Central memory CD4-positive, alpha-beta T cell (primary cell): Measurements from ENCODE around the gene C2orf68.
A peak's percentile ranks its signal among the peaks of the same experiment; 100 is the strongest.
"Not testable (repeated sequence)": the region's sequence is repeated elsewhere in the genome, so short reads cannot be mapped to it uniquely, and the experiment has no call there.

Experiments
- DNase-seq: peaks from one replicate; pipeline ENCODE4 v3.0.0; 2022
- total RNA-seq, 3 experiments: gene quantifications; one replicate each; lab custom pipeline; 2026; lab: John Stamatoyannopoulos, UW

C2orf68 gene, protein sequence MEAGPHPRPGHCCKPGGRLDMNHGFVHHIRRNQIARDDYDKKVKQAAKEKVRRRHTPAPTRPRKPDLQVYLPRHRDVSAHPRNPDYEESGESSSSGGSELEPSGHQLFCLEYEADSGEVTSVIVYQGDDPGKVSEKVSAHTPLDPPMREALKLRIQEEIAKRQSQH
- total RNA-seq: 21.1 to 93.0 (median 57.5) reads per million in 3 experiments

DNA sequence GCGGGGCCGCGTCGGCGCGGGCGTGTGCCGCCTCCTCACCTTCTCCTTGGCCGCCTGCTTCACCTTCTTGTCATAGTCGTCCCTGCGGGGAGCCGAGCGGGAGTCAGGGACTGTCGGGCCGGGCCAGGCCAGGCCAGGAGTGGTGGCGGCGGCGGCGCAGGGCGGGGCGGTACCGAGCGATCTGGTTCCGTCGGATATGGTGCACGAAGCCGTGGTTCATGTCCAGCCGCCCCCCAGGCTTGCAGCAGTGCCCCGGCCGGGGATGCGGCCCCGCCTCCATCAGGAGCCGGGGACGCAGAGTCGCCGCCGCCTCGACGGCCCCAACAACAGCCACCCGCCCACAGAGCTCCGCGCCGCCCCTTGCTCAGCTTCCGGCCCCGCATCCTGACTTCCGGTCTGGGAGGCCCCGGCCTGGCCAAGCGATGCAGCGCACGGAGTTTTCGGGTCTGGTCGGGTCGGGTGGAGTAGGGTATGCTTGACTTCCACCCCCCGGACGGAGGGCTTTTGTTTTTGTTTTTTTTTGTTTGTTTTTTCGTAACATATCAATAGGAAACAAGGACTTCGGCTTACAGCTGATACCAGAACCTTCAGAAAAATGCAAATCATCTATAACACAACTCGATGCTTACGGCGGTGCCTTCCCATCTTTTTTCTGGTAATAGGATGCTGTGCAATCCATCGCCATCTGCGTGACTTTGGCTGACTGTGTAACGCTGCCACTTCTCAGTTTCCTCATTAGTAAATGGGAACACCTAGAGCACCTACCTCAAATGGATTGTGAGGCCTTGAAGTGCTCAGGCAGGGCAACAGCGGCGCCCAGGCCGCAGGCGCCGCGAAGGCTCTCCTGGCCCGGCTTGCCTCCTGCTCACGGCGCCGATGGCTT, at the start of gene C2orf68:
Gene C2orf68 (minus strand): TSS at position 362 of the 883 bp plus-strand sequence. CDS start 82 bp downstream, at position 280.
- peak; percentile 79 for DNase-seq

DNA sequence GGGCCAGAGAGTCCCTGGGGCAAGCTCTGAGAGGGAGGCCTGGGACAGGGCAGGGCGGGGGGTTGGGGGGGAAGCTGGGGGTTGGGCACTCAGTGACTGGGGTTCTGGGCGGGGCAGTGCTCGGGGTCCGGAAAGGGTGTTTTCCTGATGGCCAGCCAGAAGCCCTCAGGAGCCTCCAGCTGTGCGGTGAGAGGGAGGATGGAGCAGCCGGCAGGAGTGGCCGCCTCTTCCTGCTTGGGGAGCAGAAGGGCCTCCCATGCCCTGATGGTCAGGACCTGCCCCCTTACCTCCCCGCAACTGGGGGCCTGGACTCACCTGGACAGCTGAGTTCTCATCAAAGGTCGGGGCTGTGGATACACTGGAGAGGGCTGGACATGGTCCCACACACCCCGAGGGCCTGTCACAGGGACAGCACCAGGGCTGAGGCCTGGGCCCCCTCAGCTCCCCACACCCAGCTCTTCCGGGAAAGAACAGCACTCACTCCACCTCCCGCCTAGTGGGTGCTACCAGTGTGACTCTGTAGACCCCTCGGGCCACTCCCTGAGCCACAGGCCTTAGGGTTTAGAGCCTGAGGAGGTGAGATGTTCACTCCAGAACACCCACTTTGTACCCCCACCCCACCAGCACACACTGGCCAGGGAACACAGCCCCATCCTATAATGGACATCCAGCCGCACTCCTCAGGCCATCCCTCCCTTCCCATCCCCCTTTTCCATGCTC, 49.4 kb upstream of the C2orf68 start:
- DNase-seq: no peak

DNA sequence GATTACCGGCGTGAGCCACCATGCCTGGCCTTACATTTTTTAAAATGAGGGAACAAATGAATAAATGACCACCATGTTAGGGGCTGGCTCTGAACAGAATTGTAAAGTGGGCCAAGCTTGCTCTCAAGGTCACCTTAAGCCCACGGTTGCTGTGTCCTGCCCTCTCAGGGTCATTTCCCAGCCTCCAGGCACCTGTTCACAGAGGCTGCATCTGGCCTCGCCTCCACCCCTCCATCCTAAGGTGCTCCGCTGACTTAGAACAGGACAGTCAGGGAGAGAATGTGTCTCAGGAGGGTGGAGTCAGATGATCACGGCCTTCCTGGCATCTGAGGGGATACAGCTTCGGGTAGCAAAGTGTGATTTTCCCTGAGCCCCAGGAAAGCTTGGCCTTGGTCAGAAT, 48.9 kb upstream of the C2orf68 start:
- DNase-seq: no peak

DNA sequence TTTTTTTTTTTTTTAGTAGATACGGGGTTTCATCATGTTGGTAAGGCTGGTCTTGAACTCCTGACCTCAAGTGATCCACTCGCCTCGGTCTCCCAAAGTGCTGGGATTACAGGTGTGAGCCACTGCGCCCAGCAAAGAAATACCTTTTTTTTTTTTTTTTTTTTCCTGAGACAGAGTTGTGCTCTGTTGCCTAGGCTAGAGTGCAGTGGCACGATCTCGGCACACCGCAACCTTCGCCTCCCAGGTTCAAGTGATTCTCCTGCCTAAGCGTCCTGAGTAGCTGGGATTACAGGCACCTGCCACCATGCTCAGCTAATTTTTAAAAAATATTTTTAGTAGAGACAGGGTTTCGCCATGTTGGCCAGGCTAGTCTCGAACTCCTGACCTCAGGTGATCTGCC, 48.4 kb upstream of the C2orf68 start:
- DNase-seq: not testable (repeated sequence)

DNA sequence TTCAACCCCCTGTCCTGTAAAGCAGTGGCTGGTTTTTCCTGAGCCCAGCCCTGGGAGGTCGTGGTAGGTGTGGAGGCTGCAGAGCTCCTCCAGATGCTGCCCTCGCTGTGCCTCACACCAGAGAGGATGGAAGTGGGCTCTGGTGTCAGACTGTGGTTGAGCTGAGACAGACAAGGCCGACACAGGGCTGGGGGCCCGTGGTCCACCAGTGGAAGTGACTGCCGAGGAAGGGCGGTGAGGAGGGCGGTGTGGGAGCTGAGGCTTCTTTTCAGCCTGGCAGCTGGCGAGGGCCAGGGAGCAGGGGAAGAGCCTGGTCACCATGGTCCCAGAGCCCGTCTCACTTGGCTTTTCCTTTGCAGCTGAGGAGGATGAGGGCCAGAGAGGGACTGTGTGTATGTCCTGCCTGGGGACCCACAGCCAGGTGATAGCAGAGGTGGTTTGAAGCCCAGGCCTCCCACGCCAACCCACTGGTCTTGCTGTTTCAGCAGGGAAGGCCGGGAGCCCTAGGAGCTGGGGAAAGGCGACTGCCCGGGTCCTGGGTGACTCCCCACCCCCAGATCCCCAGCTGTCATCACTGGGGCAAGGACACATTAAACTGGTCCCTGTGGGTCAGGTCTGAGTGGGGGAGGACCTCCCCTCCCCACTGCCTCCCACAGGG, 47.6 kb upstream of the C2orf68 start:
- DNase-seq: no peak

DNA sequence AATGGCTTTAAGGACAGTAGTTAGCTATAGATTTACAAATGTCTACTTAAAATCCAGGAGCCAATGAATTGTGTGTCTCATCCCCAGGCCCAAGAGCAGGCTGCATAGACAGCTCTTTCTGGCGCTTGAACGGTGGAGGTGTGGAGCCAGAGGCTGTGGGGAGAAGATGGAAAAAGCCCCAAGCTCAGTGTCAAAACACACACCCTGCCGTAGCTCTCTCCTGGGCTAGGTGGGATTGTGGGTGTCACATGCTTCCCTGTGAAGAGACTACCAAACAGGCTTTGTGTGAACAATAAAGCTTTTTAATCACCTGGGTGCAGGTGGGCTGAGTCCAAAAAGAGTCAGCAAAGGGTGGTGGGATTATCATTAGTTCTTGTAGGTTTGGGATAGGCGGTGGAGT, 45.5 kb upstream of the C2orf68 start:
- DNase-seq: not testable (repeated sequence)

DNA sequence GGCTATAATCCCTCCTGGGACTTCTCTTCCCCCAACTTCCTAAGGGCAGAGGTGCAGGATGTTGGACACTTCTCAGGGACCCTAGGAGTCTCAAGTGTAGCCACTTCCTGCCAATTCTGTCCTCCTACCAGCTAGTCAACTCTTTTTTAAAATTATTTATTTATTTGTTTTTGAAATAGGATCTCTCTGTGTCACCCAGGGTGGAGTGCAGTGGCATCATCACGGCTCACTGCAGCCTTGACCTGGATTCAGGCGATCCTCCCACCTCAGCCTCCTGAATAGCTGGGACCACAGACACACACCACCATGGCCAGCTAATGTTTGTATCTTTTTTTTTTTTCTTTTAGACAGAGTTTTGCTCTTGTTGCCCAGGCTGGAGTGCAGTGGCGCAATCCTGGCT, 44.6 kb upstream of the C2orf68 start:
- no peak for DNase-seq

DNA sequence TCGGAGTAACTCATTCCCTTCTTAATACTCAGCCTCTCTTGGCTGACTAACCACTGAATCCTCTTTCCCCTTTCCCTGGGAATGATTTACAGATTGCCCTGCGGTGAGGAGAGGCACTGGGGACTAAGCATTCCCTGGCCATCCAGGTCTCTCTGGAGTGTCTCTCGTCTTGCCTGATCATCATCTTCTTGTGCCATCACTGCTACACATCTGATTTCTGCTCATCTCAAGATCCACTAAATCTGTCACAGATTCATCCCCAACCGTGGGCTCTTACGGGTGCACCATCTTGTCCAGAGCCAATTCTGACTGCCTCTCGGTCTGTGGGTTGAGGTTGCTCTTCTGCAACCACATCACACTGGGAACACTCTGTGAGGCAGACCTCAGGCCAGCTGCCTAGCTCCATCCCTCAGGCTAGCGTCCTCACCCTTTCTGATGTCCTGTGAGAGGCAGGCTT, 44.1 kb upstream of the C2orf68 start:
- no peak for DNase-seq

DNA sequence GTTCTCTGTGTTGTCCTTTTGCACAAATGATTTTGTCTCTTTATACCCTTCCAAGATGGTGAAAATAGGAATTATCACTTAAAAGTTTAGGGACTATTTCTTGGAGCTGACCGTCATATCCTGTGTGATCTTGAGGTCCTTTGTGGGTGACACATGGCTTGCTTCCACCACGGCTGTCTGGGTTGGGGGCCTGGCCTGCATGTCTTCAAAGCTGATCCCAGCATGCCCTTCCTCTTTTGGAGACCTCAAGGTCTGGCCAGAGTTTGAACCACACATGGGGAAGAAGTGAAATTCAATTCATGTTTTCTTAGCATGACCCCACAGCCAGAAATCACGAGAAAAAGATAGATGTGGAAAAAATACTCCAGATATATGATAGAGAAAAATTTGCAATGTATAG, 42.1 kb upstream of the C2orf68 start:
- no peak for DNase-seq

DNA sequence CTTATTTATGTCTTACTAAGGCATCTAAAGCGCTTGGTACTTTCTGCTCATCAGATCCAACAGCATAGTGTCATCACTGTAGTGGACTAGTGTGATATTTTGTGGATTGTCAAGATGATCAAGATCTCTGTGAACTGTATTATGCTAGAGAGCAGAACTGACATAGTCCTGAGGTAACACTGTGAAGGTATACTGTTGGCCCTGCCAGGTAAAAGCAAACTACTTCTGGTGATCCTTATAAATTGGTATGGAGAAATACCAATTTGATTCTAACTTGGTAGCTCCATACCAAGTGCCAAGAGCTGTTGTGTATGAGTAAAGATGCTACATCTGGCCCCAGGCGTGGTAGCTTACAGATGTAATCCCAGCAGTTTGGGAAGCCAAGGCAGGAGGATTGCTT, 40.2 kb upstream of the C2orf68 start:
- DNase-seq: no peak

DNA sequence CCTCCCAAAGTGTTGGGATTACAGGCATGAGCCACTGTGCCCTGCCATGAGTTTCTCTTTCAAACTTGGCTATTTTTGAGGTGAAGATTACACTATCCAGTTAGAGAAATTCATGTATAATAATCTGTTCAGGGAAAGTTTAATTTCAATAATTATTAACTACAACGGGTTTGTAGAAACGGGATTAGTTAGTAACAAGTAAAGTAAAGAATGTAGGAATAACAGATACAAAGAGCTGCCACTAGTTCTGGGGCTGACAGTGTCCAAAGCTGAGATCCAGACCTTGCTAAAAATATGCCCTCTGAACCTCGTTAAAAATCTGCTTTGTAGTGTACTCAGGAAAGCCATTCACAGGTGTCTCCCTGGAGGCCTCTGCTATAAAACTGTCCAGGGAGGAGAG, 39.2 kb upstream of the C2orf68 start:
- DNase-seq: no peak

DNA sequence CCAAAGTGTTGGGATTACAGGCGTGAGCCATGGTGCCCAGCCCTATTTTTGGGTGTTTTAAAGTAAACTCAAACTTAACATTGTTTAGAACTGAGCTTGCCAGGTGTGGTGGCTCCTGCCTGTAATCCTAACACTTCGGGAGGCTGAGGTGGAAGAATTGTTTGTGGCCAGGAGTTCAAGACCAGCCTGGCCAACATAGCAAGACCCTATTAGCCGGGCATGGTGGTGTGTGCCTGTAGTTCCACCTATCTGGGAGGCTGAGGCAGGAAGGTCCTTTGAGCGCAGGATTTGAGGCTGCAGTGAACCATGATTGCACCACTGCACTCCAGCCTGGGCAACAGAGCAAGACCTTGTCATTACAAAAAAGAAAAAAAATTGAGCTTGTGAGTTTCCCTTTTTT, 38.6 kb upstream of the C2orf68 start:
- DNase-seq: no peak

DNA sequence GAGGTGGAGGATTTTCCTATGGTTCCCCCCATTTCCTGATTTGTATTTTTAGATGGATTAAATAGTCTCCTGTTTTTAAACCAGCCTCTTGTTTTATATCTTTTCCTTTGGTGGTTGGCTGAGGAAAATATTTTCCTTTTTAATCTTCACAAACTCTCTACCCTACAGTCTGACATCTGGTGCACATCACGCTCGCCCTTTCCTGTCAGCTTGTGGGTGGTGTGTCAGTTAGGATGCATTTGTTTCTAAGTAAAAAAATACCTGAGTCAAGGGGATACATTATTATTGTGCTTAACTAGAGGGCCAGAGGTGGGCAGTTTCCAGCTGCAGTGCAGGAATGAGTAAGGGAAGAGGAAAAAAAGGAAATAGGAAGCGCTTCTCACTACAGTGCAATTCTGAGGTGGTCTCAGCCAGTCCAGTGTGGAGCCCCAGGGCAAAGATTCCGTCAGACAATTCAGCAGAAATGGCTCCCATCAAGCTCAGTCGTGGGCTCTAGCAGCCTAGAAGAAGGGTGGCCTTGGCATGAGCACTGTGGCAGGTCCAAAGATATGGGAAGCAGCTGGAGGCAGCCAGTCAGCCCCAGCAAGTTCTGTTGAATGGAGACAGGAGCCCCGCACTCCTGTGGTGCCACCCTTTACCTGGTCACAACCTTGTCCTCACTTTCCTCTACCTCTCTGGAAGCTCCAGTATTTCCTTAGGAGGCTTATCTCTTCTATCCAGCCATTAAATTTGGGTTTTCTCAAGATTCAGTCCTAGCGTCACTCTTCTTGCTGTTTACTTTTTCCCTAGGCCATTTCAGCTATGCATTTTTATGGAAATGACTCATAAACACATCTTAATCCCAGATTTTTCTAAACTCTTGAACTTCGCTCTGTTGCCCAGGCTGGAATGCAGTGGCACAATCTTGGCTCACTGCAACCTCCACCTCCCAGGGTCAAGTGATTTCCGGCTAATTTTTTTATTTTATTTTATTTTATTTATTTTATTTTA, 37.6 kb upstream of the C2orf68 start:
- DNase-seq: no peak

DNA sequence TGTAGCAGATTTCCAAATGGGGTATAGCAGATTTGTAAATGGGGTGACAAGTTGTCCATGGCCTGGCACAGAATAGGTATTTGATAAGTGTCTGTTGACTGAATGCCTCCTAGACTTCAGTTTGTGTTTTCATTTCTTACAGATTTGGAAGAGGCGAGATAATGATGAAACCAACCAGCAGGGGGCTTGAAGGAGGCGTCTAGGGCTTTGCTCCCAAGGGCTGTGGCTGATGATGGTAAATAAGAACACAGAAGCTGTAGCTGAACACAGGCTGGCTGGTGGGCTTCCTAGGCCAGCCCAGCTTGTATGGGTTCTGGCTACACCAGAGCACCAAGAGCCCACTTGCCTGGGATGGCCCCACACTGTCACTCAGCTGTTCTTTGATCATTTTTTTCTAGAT, 36.8 kb upstream of the C2orf68 start:
- DNase-seq: no peak

DNA sequence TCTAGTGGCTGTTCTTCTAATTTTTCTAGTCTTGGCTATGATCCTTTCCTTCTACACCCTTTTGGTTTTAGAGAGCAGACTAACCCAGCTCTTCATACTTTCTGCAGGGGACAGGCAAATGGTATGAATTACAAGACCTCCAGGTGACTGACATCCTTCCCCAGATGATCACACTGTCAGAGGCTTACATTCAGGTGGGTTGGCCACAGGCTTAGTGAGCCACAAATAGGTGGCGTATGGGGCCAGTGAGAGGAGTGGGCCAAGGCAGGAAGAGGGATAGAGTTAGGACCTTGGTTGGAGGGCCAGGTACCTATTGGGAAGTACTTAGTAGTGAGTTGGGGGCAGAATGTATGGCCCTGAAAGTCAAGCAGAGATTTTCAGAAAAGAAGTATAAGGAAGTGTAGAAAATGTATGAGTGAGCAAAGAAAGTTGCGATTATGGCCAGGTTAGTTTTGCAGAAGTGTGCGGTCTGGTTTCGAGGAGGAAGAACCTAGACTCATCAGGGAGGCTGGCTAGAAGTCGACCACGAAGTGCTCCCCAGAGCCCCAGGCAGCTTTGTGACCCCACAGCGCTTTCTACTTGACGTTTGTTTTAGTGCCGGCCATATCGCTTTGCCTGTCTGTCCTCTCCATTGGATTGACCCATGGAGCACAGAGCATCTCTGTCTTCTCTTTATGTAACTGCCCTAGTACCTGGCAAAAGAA, 36.1 kb upstream of the C2orf68 start:
- DNase-seq: no peak

DNA sequence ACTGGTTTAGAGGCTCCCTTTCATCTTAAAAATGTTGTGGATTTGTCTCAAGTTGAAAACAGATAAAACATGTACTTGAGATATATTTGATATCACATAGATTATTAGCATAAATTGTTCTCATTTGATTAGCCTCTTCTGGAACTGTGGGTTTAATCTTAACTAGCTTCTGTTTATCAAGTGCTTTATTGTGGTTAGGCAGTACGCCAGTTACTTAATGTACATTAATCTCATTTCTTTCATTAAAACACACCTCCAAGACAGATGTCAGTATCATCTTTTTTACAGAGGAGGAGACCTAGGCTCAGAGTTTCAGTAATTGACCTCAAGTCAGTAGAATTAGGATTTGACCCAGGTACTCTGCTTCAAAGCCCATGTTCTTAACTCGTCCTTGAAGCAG, 34.3 kb upstream of the C2orf68 start:
- no peak for DNase-seq

DNA sequence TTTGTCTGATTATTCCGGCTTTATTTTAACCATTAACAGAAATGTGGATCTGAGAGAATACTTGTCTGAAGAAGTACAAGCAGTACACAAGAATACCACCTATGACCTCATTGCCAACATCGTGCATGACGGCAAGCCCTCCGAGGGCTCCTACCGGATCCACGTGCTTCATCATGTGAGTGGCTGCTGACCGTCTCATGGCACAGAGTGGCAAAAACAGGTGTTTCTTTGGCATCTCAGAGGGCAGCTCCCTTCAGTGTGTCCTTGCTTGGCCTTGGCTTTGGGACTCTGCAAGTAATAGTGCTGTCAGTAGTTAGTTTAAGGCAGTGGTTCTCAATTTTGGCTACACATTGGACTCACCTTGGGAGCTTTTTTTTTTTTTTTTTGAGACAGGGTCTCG, 33.0 kb upstream of the C2orf68 start:
- DNase-seq: no peak

DNA sequence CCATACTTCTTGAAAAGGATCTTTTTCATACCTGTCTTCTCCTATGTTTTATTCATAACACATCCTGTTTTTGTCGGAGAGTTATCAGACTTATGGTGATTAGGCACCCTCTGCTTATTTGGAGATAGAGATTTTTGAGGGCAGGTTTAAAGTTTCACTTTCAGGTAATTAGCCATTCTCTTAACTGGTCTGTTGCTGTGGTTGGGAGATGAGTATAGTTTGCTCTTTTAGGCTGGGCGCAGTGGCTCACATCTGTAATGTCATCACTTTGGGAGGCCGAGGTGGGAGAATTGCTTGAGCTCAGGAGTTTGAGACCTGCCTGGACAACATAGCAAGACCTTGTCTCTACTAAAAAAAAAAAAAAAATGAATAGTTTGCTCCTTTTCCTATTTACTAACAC, 30.9 kb upstream of the C2orf68 start:
- no peak for DNase-seq

DNA sequence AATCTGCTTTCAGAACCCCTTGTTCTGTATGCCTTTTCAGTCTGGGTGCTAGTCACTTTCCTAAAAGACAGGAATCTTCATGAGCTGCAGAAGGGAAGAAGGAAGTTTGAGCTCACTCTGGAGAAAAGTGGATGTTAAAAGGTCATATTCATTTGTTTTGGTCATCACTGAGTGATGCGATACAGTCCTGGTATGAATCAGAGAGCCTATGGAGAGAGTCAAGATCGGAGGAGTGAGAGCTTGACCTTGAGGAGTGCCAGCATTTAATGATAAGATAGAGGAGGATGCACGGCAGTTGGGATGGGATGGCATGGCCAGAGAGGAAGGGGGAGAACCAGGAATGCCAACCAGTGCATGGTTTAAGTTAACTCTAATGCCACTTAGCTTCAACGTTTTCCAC, 23.8 kb upstream of the C2orf68 start:
- DNase-seq: no peak

DNA sequence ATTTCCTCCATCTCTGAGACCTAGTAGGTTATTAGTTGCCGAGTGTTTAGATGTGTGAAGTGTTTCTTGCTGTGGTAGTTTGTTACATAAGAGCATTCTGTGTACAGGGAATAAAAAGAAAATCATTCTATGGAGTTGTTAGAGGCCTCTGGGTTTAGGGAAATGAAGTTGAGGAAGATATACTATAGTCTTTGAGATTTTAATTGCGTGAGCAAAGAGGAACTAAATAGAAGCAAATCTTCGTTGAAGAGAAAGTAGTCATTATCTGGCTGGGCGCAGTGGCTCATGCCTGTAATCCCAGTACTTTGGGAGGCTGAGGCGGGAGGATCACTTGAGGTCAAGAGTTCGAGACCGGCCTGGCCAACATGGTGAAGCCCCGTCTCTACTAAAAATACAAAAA, 23.1 kb upstream of the C2orf68 start:
- DNase-seq: no peak

DNA sequence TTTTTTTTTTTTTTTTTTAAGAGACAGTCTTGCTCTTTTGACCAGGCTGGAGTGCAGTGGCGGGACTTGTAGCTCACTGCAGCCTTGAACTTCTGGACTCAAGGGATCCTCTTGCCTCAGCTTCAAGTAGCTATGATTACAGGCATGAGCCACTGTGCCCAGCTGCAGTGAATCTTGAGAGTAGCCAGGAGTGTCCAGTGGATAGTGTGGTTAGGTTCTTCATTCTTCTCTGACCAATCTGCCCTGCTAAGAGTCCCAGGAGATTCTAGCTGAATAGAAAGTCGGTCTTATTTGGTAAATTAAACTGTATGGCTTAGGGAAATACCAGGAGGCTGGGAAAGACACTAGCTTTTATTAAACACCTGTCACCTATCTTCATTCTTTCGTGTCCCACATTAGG, 19.4 kb upstream of the C2orf68 start:
- no peak for DNase-seq
